SK-N-SH (cell line): ENCODE measurements around the gene SP3.

ENCODE experiments used
- CTCF ChIP-seq: fragments of 200-600 bp; sonication (generic); IDR thresholded peaks from 2 replicates; pipeline ENCODE4 v1.6.1; 2017; ENCODE audit warnings: antibody characterized with exemption, mild to moderate bottlenecking, moderate library complexity
- EP300 ChIP-seq, 2 experiments: IDR thresholded peaks; 2 replicates each; pipeline versions ENCODE4 v1.4.0 to v1.6.1; 2012; ENCODE audit warnings: borderline replicate concordance in 1 of 2, low read depth in 1 of 2, low read length in 1 of 2
- EZH2phosphoT487 ChIP-seq: fragments of 200-600 bp; sonication (generic); IDR thresholded peaks from 2 replicates; pipeline ENCODE4 v1.6.1; 2017; ENCODE audit warnings: low read depth, mixed run types, mild to moderate bottlenecking, antibody characterized with exemption, moderate library complexity, borderline replicate concordance
- FOXM1 ChIP-seq: IDR thresholded peaks from 2 replicates; pipeline ENCODE4 v1.4.0; 2012; ENCODE audit warnings: low read depth, mild to moderate bottlenecking
- GABPA ChIP-seq: IDR thresholded peaks from 2 replicates; pipeline ENCODE4 v1.4.0; 2012; ENCODE audit warnings: low read depth, mild to moderate bottlenecking
- POLR2AphosphoS5 ChIP-seq: IDR thresholded peaks from 2 replicates; pipeline ENCODE4 v1.6.1; 2012; ENCODE audit warnings: low read depth, low read length
- SMC3 ChIP-seq: IDR thresholded peaks from 2 replicates; pipeline ENCODE4 v1.6.1; 2012; ENCODE audit warnings: low read depth, low read length, improper control_type of control experiment
- TAF1 ChIP-seq: IDR thresholded peaks from 2 replicates; pipeline ENCODE4 v1.6.1; 2012; ENCODE audit warnings: low read depth, mild to moderate bottlenecking, low read length, moderate library complexity, borderline replicate concordance
- USF2 ChIP-seq: fragments of 150-350 bp; IDR thresholded peaks from 2 replicates; pipeline ENCODE4 v1.6.1; 2017; ENCODE audit warnings: antibody characterized with exemption, low read length, low read depth, borderline replicate concordance

GRCh38 chr2:173903601-173904394, 61.4 kb downstream of the SP3 start:
- TF ChIP-seq CTCF = no peak
- TF ChIP-seq EZH2phosphoT487 = no peak
- TF ChIP-seq SMC3 = no peak
- no peak for TF ChIP-seq TAF1
- TF ChIP-seq USF2 = no peak
- no peak for TF ChIP-seq POLR2AphosphoS5
- no peak for TF ChIP-seq EP300 (IDR thresholded peaks at IDR 0.05; ENCODE audit: borderline replicate concordance in 1 of 2, low read depth in 1 of 2, low read length in 1 of 2)
- no peak for TF ChIP-seq GABPA
- no peak for TF ChIP-seq FOXM1
